ACC112 (cell line): Measurements from ENCODE around the gene GRIA2.

Source experiments
- H2AFZ ChIP-seq: fragments of 200-600 bp; sonication (generic); one replicate; pipeline ENCODE4 v1.6.0; 2017; ENCODE audit warnings: antibody characterized with exemption, low read length; ENCODE audit not compliant: unreplicated experiment
- H3K27ac ChIP-seq: fragments of 200-600 bp; sonication (generic); 2 replicates; pipeline ENCODE4 v1.5.1; 2014; ENCODE audit warnings: low read depth, mild to moderate bottlenecking, antibody characterized with exemption, low read length, moderate library complexity
- H3K27me3 ChIP-seq: fragments of 200-600 bp; sonication (generic); 2 replicates; pipeline ENCODE4 v1.6.1; 2014; ENCODE audit warnings: mild to moderate bottlenecking, antibody characterized with exemption, low read length, moderate library complexity, mixed read lengths; ENCODE audit not compliant: insufficient read depth
- H3K36me3 ChIP-seq: fragments of 200-600 bp; sonication (generic); 2 replicates; pipeline ENCODE4 v1.6.1; 2016; ENCODE audit warnings: mild to moderate bottlenecking, antibody characterized with exemption, low read length, moderate library complexity, mixed read lengths; ENCODE audit not compliant: insufficient read depth
- H3K4me1 ChIP-seq: fragments of 200-600 bp; sonication (generic); one replicate; pipeline ENCODE4 v1.6.1; 2016; ENCODE audit warnings: low read length, mixed read lengths; ENCODE audit not compliant: insufficient read depth, unreplicated experiment, control insufficient read depth
- H3K4me3 ChIP-seq: fragments of 200-600 bp; sonication (generic); 2 replicates; pipeline ENCODE4 v1.5.1; 2014; ENCODE audit warnings: mild to moderate bottlenecking, low read depth, low read length
- H3K79me2 ChIP-seq: fragments of 200-600 bp; sonication (generic); one replicate; pipeline ENCODE4 v1.6.0; 2016; ENCODE audit warnings: low read length; ENCODE audit not compliant: control insufficient read depth, unreplicated experiment, insufficient read depth

GRIA2 gene

DNA sequence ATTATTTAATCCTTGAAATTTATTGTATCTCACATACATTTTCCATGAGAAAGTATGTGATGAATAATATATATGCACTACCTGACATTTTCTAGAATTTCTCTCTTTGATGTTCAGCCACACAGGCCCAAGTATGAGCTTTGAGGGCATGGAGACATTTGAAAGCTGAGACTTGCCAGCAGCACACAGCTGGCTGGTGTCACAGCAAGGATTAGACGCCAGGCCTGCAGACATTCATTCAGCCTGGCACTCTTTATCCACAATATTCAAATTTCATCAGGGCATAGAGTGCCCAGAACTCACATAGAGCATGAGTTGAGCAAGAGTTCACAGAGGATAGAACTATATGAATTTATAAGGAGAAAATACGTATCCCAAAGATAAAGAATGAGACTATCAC, 74.0 kb downstream of the GRIA2 start:
- H3K4me1 ChIP-seq = no peaks in the 10 kb centered on the region
- no peak overlapping the region for H2AFZ ChIP-seq
- no peaks in the 10 kb centered on the region for H3K36me3 ChIP-seq
- no peaks in the 10 kb centered on the region for H3K79me2 ChIP-seq
- no peak overlapping the region for H3K27ac ChIP-seq
- no peak overlapping the region for H3K4me3 ChIP-seq
- peaks cover 27% of the 10 kb centered on the region; the same call in 1 of the 2 replicates for H3K27me3 ChIP-seq

DNA sequence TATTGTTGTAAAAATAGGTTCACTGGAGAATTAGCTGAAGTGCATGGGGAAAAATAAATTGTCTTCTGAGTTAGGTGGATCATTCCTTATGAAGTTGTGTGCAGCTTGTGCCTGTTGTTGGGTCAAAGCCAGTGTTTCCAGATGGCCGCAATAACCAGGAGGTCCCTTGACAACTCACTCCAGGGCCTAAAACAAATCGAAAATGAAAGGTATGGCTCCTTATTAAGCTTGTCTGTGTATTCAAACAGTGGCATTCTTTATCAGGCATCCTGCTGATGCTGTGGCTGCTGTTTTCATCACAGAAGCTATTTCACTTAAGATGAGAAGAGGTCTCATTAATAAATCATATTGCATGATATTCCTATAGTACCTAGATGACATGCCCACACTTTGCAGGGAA, 80.2 kb downstream of the GRIA2 start:
- H3K36me3 ChIP-seq = no peaks in the 10 kb centered on the region
- no peaks in the 10 kb centered on the region for H3K79me2 ChIP-seq
- H3K27ac ChIP-seq = no peak overlapping the region
- no peak overlapping the region for H2AFZ ChIP-seq
- H3K27me3 ChIP-seq = peaks cover 51% of the 10 kb centered on the region
- H3K4me1 ChIP-seq = no peaks in the 10 kb centered on the region
- H3K4me3 ChIP-seq = no peak overlapping the region

- Histone ChIP-seq H3K27ac (no peak overlapping the region), H3K36me3 (no peaks in the 10 kb centered on the region), H3K4me1 (no peaks in the 10 kb centered on the region), H3K27me3 (peaks cover 40% of the 10 kb centered on the region), H2AFZ (no peak overlapping the region), H3K79me2 (no peaks in the 10 kb centered on the region), H3K4me3 (no peak overlapping the region)
Observed at GRCh38 chr4:157303471-157303960, 83.0 kb downstream of the GRIA2 start.

DNA sequence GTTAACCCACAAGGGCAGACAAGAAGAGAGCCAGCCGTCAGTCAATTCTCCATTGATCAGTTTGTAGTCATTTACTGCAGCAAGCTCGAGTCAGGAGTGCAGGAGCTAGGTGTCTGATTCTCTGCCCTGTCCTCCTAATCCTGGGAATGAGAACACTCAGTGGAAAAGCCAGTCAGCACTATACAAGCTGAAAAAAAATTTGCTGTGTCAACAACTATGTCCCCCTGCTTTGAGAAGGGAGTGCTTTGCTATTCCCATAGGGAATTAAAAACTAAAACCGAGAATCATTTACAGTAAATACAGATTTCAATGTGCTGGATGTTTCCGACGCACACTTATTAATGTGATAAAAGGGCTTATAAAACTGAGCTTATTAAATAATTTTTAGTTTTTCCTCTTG, 84.2 kb downstream of the GRIA2 start:
- Histone ChIP-seq H3K27ac (no peak overlapping the region), H3K36me3 (no peaks in the 10 kb centered on the region), H3K79me2 (no peaks in the 10 kb centered on the region), H3K4me3 (no peak overlapping the region), H3K4me1 (no peaks in the 10 kb centered on the region), H2AFZ (no peak overlapping the region), H3K27me3 (peaks cover 32% of the 10 kb centered on the region)

DNA sequence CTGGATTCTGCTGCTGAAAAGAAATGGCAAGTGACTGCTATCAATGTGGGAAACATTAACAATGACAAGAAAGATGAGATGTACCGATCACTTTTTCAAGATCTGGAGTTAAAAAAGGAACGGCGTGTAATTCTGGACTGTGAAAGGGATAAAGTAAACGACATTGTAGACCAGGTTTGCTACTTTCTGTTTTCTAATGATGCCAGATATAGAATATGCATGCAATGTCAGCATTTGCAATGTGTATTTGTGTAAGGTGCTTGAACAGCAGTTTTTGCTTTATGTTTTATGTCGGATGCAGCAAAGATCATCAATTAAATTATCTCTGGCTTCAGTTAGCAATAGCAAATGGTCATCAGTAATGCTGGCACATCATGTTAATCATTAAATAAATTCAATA, 92.2 kb downstream of the GRIA2 start:
- Histone ChIP-seq H3K79me2 (no peaks in the 10 kb centered on the region), H3K27me3 (0 out of 2 replicates have a peak, but pooled peaks cover 8% of the 10 kb centered on the region), H3K4me1 (no peaks in the 10 kb centered on the region), H3K27ac (no peak overlapping the region), H3K4me3 (no peak overlapping the region), H3K36me3 (no peaks in the 10 kb centered on the region), H2AFZ (no peak overlapping the region)

DNA sequence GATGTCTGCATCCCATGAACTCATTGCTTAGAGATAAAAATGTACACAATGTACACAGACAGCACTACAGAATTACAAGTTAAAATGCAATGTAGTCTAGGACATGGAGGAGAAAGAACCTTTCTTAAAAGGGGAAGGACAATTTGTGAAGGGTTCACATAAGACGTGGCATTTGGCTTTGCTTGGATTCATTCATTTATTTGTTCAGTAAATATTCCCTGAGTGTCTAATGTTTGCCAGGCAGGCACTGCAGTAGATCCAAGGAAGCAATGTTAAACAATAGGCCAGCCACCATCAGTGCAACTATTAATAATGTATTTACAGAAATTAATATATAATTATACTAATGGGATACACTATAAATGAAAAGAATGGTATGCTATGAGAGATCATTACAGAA, 94.4 kb downstream of the GRIA2 start:
- Histone ChIP-seq H3K4me3 (no peak overlapping the region), H3K36me3 (no peaks in the 10 kb centered on the region)

DNA sequence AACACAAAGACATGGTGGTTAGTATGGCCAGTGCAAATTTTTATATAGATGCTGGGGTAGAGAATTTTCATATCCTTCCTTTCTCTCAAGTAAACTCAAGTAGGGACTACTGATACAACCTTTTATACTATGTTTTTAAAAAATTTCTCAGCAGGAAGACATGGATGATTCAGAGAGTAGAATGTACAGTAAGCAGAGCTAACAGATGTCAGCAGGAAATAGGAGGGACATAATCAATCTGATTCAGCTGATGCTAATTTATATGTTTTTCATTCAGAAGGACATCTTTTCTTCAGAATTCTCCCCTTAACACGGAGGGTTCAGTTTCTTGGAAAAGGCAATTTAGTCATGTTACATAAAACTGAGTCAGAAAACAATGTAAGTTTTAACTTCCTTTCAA, 95.4 kb downstream of the GRIA2 start:
- peaks cover 18% of the 10 kb centered on the region; the same call in 1 of the 2 replicates for H3K27me3 ChIP-seq
- no peak overlapping the region for H2AFZ ChIP-seq
- H3K27ac ChIP-seq = no peak overlapping the region

More for the DNA sequence above, 94.4 kb downstream of the GRIA2 start:
- H3K4me1 ChIP-seq = no peaks in the 10 kb centered on the region
- H3K27ac ChIP-seq = no peak overlapping the region
- H3K79me2 ChIP-seq = no peaks in the 10 kb centered on the region
- 0 out of 2 replicates have a peak, but pooled peaks cover 15% of the 10 kb centered on the region for H3K27me3 ChIP-seq
- H2AFZ ChIP-seq = no peak overlapping the region

GRCh38 chr4:157320092-157320491, 99.6 kb downstream of the GRIA2 start:
- H3K79me2 ChIP-seq = no peaks in the 10 kb centered on the region
- no peak overlapping the region for H3K4me3 ChIP-seq
- peaks cover 15% of the 10 kb centered on the region; the same call in 1 of the 2 replicates for H3K27me3 ChIP-seq
- H3K36me3 ChIP-seq = no peaks in the 10 kb centered on the region
- no peaks in the 10 kb centered on the region for H3K4me1 ChIP-seq
- H2AFZ ChIP-seq = no peak overlapping the region
- H3K27ac ChIP-seq = no peak overlapping the region

More for the DNA sequence above, 95.4 kb downstream of the GRIA2 start:
- no peaks in the 10 kb centered on the region for H3K4me1 ChIP-seq
- no peaks in the 10 kb centered on the region for H3K79me2 ChIP-seq
- H3K4me3 ChIP-seq = no peak overlapping the region
- no peaks in the 10 kb centered on the region for H3K36me3 ChIP-seq

GRCh38 chr4:157327666-157328065, 107.1 kb downstream of the GRIA2 start:
- Histone ChIP-seq H3K4me1 (no peaks in the 10 kb centered on the region), H3K36me3 (no peaks in the 10 kb centered on the region), H3K79me2 (no peaks in the 10 kb centered on the region), H2AFZ (no peak overlapping the region), H3K27me3 (peaks cover 30% of the 10 kb centered on the region), H3K27ac (no peak overlapping the region), H3K4me3 (no peak overlapping the region)

- Histone ChIP-seq H3K36me3 (no peaks in the 10 kb centered on the region), H3K79me2 (no peaks in the 10 kb centered on the region), H3K4me1 (no peaks in the 10 kb centered on the region), H3K4me3 (no peak overlapping the region), H3K27me3 (peaks cover 17% of the 10 kb centered on the region; the same call in 1 of the 2 replicates), H2AFZ (no peak overlapping the region), H3K27ac (no peak overlapping the region)
Observed at GRCh38 chr4:157357887-157358286, 137.4 kb downstream of the GRIA2 start.

GRCh38 chr4:157358439-157358838, 137.9 kb downstream of the GRIA2 start:
- H3K4me1 ChIP-seq = no peaks in the 10 kb centered on the region

More at GRCh38 chr4:157358439-157358838, 137.9 kb downstream of the GRIA2 start:
- Histone ChIP-seq H3K27ac (no peak overlapping the region), H3K79me2 (no peaks in the 10 kb centered on the region), H3K27me3 (peaks cover 17% of the 10 kb centered on the region; the same call in 1 of the 2 replicates), H3K4me3 (no peak overlapping the region), H3K36me3 (no peaks in the 10 kb centered on the region), H2AFZ (no peak overlapping the region)
